MCF 10A (cell line): ENCODE data around the gene CHST15. TPM values are rescaled to one million over a fixed set of nuclear protein-coding genes. Genes with fewer than 3 reads are reported as not detected.
"Not testable (repeated sequence)": the region's sequence is repeated elsewhere in the genome, so short reads cannot be mapped to it uniquely, and the experiment has no call there.

ENCODE experiments used
- BruUV-seq: library from RNA; stranded (reverse); fragments of 400-500 nt; replicated peaks from 2 replicates; lab custom pipeline; 2021; lab: Mats Ljungman, UMichigan
- CTCF ChIA-PET: fragments of 300-600 bp; sonication (Branson Sonifier 250); formaldehyde crosslinking; extraction: SDS; loops from one replicate; lab custom pipeline; 2021; ENCODE audit warnings: antibody characterized with exemption, inconsistent platforms; lab: Yijun Ruan, JAX
- POLR2A ChIA-PET: fragments of 300-600, 350-650 bp; sonication (Branson Sonifier 250); formaldehyde crosslinking; extraction: SDS; loops from one replicate; lab custom pipeline; 2020; ENCODE audit warnings: antibody characterized with exemption, inconsistent platforms; lab: Yijun Ruan, JAX
- DNase-seq: peaks from one replicate; pipeline ENCODE4 v3.0.0-alpha.2; 2018; ENCODE audit not compliant: unreplicated experiment
- H3K27ac Mint-ChIP-seq: one replicate; pipeline ENCODE4 v1.8.0; 2022; ENCODE audit warnings: mild to moderate bottlenecking, low read depth, mixed read lengths; ENCODE audit not compliant: unreplicated experiment
- H3K27me3 Mint-ChIP-seq: one replicate; pipeline ENCODE4 v1.8.0; 2022; ENCODE audit warnings: mixed read lengths; ENCODE audit not compliant: insufficient read depth, unreplicated experiment
- H3K36me3 Mint-ChIP-seq: one replicate; pipeline ENCODE4 v1.8.0; 2022; ENCODE audit warnings: mild to moderate bottlenecking, moderate library complexity, mixed read lengths; ENCODE audit not compliant: insufficient read depth, unreplicated experiment
- H3K4me1 Mint-ChIP-seq: one replicate; pipeline ENCODE4 v1.8.0; 2022; ENCODE audit warnings: mixed read lengths; ENCODE audit not compliant: insufficient read depth, unreplicated experiment
- H3K4me3 Mint-ChIP-seq: one replicate; pipeline ENCODE4 v1.8.0; 2022; ENCODE audit warnings: mild to moderate bottlenecking, moderate library complexity, mixed read lengths; ENCODE audit not compliant: unreplicated experiment
- H3K9me3 Mint-ChIP-seq: one replicate; pipeline ENCODE4 v1.8.0; 2022; ENCODE audit warnings: mixed read lengths; ENCODE audit not compliant: unreplicated experiment
- intact Hi-C: fragments of 100-400 bp; cut with micrococcal nuclease; formaldehyde crosslinking; loops from 2 replicates; pipeline ENCODE4 v1.14.1; 2022
- total RNA-seq: library from RNA; stranded (reverse); gene quantifications from 2 replicates; pipeline ENCODE4 v1.2.3, GENCODE V29; 2022
- TF ChIP-seq, protein P1 (sequence below): fragments of 200-600 bp; IDR thresholded peaks from one replicate; pipeline ENCODE4 v1.8.0; 2022; ENCODE audit warnings: antibody characterized with exemption, mild to moderate bottlenecking; ENCODE audit not compliant: unreplicated experiment

CHST15 gene
- total RNA-seq, 1 experiment from 2014 or later, result 32.8 TPM

DNA sequence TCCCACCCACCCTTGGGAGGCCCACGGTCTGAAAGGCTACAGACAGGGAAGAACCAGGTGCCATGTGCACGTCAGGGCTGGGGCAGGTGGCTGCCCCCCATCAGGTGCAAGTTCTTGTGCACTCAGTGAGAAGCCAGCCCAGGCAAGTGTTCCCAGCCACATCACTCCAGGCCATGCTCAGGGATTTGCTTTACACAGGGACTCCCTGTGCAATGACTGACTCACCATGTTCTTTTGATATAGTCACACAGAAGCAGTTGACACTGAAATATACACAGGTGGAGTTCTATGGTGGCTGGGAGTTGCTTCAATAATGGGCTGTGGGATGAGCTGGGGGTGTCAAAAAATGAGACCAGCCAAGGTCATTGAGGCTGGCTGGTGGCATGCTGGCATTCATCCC lies 8.0 kb upstream of the CHST15 start:
- H3K9me3 Mint-ChIP-seq, result no peaks in the 10 kb centered on the region
- no peak overlapping the region for H3K27ac Mint-ChIP-seq
- no peaks in the 10 kb centered on the region for H3K36me3 Mint-ChIP-seq
- no peak for DNase-seq
- TF ChIP-seq, protein P1, sequence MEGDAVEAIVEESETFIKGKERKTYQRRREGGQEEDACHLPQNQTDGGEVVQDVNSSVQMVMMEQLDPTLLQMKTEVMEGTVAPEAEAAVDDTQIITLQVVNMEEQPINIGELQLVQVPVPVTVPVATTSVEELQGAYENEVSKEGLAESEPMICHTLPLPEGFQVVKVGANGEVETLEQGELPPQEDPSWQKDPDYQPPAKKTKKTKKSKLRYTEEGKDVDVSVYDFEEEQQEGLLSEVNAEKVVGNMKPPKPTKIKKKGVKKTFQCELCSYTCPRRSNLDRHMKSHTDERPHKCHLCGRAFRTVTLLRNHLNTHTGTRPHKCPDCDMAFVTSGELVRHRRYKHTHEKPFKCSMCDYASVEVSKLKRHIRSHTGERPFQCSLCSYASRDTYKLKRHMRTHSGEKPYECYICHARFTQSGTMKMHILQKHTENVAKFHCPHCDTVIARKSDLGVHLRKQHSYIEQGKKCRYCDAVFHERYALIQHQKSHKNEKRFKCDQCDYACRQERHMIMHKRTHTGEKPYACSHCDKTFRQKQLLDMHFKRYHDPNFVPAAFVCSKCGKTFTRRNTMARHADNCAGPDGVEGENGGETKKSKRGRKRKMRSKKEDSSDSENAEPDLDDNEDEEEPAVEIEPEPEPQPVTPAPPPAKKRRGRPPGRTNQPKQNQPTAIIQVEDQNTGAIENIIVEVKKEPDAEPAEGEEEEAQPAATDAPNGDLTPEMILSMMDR, result no peak
- H3K27me3 Mint-ChIP-seq, result no peaks in the 10 kb centered on the region
- ChIA-PET POLR2A (interaction anchor here (6.9 kb wide), 1 partner anchor 8 kb away, joined by 96 read pairs; the partner anchor contains the start of gene CHST15), CTCF (interaction anchor here (0.6 kb wide), 1 partner anchor 32 kb away, joined by 7 read pairs; no protein-coding TSS in a partner anchor)
- BruUV-seq, result no TSS peak
- H3K4me1 Mint-ChIP-seq, result peaks cover 25% of the 10 kb centered on the region
- intact Hi-C loops, result no loop called here
- H3K4me3 Mint-ChIP-seq, result no peak overlapping the region

DNA sequence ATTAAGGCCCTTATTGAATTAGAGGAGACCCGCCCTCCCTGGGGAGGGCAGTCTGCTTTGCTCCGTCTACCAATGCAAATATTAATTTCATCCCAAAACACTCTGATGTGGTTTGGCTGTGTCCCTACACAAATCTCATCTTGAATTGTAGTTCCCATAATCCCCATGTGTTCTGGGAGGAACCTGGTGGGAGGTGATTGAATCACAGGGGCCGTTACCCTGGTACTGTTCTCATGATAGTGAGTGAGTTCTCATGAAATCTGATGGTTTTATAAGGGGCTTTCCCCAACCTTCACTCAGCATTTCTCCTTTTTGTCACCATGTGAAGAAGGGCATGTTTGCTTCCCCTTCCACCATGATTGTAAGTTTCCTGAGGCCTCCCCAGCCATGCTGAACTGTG lies 7.3 kb upstream of the CHST15 start:
- H3K36me3 Mint-ChIP-seq, CTCF ChIA-PET, BruUV-seq, H3K9me3 Mint-ChIP-seq, intact Hi-C loops, DNase-seq, H3K27me3 Mint-ChIP-seq, H3K27ac Mint-ChIP-seq, POLR2A ChIA-PET, H3K4me3 Mint-ChIP-seq: not testable (repeated sequence)
- peaks cover 18% of the 10 kb centered on the region for H3K4me1 Mint-ChIP-seq

DNA sequence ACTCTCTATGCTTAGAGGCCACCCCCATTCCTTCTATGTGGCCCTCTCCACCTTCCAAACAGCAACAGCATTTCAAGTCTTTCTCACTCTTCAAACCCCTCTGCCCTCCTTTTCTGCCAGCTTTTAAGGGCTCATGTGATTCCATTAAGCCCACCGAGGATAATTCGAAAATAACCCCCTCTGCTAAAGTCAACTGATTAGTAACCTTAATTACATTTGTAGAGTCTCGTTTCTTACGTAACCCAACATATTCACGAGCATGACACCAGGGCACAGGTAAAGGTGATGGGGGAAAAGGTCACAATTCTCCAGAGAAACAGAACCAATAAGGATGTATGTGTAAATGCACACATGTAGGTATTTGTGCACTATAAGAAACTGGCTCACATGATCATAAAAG lies 6.7 kb upstream of the CHST15 start:
- intact Hi-C loops, result no loop called here
- H3K4me3 Mint-ChIP-seq, result no peak overlapping the region
- H3K27ac Mint-ChIP-seq, result no peak overlapping the region
- TF ChIP-seq, protein P1, result no peak
- no peak for DNase-seq
- BruUV-seq, result no TSS peak
- no peaks in the 10 kb centered on the region for H3K27me3 Mint-ChIP-seq
- H3K4me1 Mint-ChIP-seq, result peaks cover 13% of the 10 kb centered on the region
- ChIA-PET CTCF (no interaction called here), POLR2A (no interaction called here)
- H3K36me3 Mint-ChIP-seq, result no peaks in the 10 kb centered on the region
- H3K9me3 Mint-ChIP-seq, result no peaks in the 10 kb centered on the region

DNA sequence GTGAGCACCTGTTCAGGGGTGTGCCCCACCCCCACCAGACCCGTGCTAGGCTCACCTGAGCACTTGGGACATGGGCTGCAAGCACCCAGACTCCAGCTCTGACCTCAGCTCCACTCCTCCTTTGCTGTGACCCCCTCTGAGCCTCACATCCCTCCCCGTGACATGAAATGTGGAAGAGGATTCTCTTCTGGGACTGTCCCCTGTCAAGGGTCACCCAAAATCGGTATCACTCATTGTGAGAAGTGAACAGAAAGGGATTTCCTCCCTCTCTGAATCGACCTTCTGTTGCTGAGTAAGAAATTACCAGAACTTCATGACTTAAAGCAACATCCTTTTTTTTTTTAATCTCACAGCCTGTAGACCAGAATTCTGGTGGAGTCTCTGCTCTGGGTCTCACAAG lies 6.2 kb upstream of the CHST15 start:
- H3K4me3 Mint-ChIP-seq, result no peak overlapping the region
- no peak for DNase-seq
- BruUV-seq, result no TSS peak
- peaks cover 8% of the 10 kb centered on the region for H3K4me1 Mint-ChIP-seq
- no peak overlapping the region for H3K27ac Mint-ChIP-seq
- ChIA-PET CTCF (no interaction called here), POLR2A (interaction anchor here (0.6 kb wide), 1 partner anchor 661 kb away, joined by 4 read pairs; no protein-coding TSS in a partner anchor)
- TF ChIP-seq, protein P1, result no peak
- H3K9me3 Mint-ChIP-seq, result no peaks in the 10 kb centered on the region
- H3K27me3 Mint-ChIP-seq, result no peaks in the 10 kb centered on the region
- intact Hi-C loops, result no loop called here
- H3K36me3 Mint-ChIP-seq, result no peaks in the 10 kb centered on the region

DNA sequence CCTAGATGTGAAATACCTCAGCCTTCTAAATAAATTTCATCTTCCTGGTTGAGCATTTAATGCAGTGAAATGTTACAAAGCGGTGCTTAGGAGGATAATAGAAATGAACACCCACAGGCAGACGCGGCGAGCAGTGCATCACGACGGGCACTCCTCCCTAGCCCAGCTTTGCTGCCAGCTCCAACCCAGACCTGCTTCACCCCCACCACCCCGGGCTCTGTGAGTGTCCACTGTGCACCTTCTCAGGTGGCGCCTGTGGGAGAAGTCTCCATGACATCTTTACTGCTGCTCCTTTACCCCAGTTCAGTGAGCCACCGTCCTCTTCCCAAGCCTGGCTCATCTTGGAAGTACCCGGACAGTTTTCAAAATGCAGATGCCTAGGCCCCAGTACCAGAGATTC lies 5.2 kb upstream of the CHST15 start:
- no peaks in the 10 kb centered on the region for H3K4me1 Mint-ChIP-seq
- ChIA-PET POLR2A (interaction anchor here (1.1 to 1.9 kb wide), 2 partner anchors 54 to 102 kb away, joined by 4 to 8 read pairs; no protein-coding TSS in a partner anchor), CTCF (interaction anchor here (1.2 to 1.5 kb wide), 2 partner anchors 102 to 104 kb away, joined by 3 to 5 read pairs; no protein-coding TSS in a partner anchor)
- H3K4me3 Mint-ChIP-seq, result no peak overlapping the region
- H3K27me3 Mint-ChIP-seq, result no peaks in the 10 kb centered on the region
- H3K9me3 Mint-ChIP-seq, result no peaks in the 10 kb centered on the region
- no peak for DNase-seq
- no TSS peak for BruUV-seq
- no peak overlapping the region for H3K27ac Mint-ChIP-seq
- no peaks in the 10 kb centered on the region for H3K36me3 Mint-ChIP-seq
- intact Hi-C loops, result no loop called here
- TF ChIP-seq, protein P1, result no peak
